LHCN-M2 (cell line): ENCODE measurements around the gene SYCE1. TPM values are rescaled to one million over a fixed set of nuclear protein-coding genes. Genes with fewer than 3 reads are reported as not detected.
A peak's percentile ranks its signal among the peaks of the same experiment; 100 is the strongest.
"Not testable (repeated sequence)": the region's sequence is repeated elsewhere in the genome, so short reads cannot be mapped to it uniquely, and the experiment has no call there.

Source experiments
- DNase-seq: peaks from one replicate; pipeline ENCODE4 v3.0.0-alpha.2; 2012; ENCODE audit warnings: low read depth
- polyA plus RNA-seq: library from polyadenylated mRNA; unstranded; fragments of >200 nt; gene quantifications from one replicate; pipeline ENCODE4 v1.2.1, GENCODE V29; 2012; ENCODE audit warnings: missing spikeins
- total RNA-seq: library from RNA; depleted of rRNA; stranded (reverse); fragments of >200 nt; gene quantifications from 2 replicates; pipeline ENCODE4 v1.2.3, GENCODE V29; 2014; rRNA removed

Gene SYCE1
- total RNA-seq: not detected in 2 replicates
- not detected for polyA plus RNA-seq

DNA sequence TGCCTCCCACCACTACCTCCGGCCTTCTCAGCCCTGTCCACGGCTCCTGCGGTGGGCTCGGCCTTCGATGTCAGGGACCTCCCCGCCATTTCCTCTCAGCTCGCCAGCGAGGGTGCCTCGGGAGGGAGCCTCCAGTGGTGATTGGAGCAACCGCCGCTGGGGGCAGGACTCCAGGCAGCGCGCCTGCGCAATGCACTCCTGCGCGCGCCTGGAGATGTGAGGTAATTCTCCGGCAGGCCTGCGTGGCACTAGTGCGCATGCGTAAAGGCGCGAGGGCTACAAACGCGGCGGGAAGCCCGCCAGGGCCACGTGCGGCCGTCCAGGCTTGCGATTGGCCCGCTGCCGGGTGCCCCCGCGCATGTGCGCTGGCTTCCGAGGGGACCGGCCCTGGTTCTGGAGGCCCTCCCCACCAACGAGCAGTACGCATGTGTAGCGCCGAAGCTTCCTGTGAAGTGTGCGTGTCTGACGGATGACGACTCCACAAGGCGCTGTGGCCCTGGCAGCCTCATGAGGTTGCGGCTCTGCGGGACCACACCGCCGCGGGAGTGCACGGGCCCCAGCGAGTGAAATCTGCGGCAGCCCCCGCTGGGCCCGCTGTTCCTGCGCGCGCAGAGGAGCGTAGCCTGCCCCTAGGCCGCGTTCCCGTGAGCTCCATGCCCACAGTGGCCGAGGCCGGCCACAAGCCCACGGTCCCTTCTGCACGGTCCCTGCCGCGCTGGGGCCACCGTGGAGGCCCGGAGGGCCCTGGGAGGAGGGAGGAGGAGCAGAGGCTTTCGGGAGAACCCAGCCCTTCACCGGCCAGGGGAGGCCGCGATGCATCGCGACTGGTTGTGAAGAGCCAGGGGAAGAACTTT, at the start of gene SYCE1:
Gene SYCE1 (minus strand): TSS at position 143 of the 854 bp plus-strand sequence. CDS start 54 bp downstream, at position 89.
- no peak for DNase-seq

DNA sequence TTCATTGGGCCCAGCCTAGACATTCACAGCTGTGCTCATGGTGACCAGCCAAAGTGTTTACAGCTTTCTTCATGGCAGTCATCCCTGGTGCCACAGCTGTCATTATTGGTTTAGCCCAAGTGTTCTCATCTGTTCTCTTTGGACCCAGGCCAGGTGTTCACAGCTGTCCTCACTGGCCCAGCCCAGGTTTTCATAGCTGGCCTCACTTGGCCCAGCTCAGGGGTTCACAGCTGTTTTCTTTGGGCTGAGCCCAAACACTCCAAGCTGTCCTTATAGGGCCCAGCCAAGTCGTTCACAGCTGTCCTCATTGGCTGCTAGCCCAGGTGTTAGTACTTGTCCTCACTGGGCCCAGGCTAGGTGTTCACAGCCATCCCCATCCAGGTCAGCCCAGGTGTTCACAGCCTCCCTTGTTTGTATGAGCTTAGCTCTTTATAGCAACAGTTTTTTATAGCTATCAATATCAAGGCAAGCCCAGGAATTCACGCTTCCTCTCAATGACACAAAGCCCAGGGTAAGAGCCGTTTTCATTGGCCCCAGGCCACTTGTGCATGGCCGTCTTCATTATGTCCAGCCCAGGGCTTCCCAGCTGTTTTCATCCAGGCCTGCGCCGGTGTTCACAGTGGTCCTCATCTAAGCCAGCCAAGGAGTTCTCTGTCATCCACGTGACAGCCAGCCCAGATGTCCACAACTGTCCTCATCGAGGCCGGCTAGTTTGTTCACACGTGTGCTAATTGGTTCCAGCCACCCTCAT, 49.6 kb upstream of the SYCE1 start:
- peak; percentile 81 for DNase-seq

- DNase-seq: no peak
Observed at GRCh38 chr10:133613699-133614098, 48.3 kb upstream of the SYCE1 start.

GRCh38 chr10:133611079-133611478, 45.7 kb upstream of the SYCE1 start:
- no peak for DNase-seq

DNA sequence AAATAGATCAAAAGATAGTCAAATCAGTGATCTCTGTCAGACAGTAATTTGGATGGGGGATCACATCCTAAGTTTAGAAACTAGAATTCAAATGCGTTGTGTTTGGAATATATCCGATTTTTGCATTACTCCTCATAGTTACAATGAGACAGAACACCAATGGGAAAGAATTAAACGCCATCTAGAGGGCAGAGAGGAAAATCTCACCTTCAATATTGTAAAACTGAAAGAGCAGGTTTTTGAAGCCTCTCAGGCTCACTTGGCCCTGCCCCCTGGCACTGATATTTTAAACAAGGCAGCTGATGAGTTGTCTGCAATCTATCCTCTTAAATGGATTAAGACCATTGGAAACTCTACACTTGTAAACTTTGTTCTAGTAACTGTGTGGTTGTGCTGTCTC, 43.5 kb upstream of the SYCE1 start:
- DNase-seq: peak; percentile 21

DNA sequence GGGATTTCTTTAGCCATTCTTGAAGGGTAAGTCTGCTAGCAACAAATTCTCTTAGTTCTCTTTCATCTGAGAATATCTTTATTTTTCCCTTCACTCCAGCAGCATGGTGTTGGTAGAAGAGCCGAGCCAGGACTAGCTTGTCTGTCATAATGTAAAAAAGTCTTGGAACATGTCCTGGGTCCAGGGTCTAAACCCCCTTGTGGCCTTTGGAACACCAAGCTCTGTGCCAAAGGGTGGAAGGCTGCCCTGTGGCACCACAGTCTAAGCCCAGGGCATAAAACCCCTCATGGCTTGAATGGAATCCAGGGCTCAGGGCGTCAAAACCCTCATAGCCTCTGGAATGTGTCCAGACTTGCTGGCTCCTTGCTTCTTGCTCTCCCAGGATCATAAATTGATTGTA, 38.1 kb upstream of the SYCE1 start:
- not testable (repeated sequence) for DNase-seq

DNA sequence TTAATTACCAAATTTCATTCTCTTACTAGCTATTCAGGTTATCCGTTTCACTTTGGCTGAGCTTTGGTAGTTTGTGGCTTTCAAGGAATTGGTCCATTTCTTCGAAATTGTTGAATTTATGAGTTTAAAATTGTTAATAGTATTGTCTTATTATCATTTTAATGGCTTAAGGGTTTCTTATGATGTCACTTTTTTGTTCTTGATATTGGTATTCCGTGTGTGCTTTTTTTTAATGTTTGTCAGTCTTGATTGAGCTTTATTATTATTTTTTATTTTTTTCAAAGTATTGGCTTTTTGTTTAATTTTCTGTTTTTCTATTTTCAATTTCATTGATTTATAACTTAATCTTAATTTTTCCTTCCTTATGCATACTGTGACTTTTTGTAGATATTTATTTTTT, 35.3 kb upstream of the SYCE1 start:
- no peak for DNase-seq

- not testable (repeated sequence) for DNase-seq
Observed at GRCh38 chr10:133599869-133600268, 34.5 kb upstream of the SYCE1 start.

DNA sequence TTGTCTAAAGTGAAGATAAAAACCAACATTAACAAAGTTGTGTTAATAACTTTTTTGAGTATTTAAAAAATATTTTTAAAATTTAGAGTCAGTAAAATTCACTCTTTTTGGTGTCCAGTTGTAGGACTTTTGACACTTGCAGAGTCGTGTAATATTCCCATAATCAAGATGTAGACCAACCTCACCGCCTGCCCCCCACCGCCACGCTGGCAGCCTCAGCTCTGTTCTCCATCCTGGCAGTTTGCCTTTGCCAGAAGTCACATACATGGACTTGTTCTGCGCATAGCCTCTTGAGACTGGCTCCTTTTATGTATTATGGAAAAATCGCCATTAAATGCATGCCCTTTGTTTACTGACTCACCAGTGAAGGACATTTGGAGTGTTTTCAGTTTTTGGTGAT, 27.3 kb upstream of the SYCE1 start:
- DNase-seq: no peak

GRCh38 chr10:133590970-133591359, 25.6 kb upstream of the SYCE1 start:
- DNase-seq: no peak

GRCh38 chr10:133590226-133590969, 25.0 kb upstream of the SYCE1 start:
- no peak for DNase-seq

DNA sequence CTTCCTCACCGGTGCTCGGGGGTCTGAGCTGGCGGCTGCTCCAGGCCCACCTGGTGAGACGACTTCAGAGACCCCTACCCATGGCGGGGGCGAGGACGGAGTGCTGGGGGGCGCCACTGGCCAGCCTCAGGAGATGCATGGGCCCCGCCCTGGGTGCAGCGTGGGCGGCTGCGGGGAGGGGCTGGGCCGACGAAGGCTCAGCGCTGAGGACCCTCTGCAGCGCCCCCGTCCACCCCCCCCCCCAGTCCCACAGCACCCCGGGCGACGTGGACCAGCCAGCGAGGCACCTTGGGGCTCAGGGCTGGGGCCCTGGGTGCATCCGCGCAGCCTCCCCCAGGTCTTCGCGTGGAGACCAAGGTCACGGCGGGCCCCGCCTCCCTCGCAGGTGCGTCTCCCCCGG, 11.7 kb upstream of the SYCE1 start:
- DNase-seq: not testable (repeated sequence)

- DNase-seq: peak; percentile 1
Observed at GRCh38 chr10:133573460-133573859, 8.1 kb upstream of the SYCE1 start.

DNA sequence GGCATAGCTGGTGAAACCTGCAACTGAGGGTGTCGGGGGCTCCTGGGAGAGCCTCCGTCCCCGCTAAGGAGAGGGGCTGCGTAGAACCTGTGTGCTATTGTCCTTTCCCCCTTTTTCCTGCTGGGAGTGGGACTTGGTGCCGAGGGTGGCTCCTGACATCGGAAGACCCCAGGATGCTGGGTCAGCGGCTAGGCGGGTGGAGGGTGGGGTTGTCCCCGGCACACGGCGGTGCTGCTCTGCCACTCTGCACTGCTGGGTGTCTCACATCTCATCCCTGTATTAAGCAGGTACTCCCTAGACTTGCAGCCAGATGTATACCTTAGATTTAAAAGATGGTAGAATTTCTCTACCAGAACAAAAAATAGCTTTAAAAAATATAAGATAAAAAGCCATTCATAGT, 6.7 kb upstream of the SYCE1 start:
- not testable (repeated sequence) for DNase-seq

DNA sequence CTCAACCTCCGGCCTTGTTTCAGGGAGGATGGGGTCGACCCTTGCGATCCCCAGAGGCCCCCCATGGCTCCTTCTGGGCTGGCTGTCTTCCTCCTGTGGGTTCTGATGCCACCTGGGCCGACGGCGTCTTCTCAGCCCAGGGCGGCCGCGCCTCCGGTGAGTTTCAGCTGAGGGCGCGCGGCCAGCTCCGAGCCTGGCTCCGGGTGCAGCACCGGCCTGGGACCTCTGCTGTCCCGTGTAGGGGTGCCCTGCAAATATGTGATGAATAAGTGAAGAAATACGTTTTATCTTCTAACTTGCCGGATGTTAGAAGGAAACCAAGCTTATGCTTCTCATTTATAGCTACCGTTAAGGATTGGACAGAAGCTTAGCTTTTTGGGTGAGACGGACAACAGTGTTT, 4.4 kb upstream of the SYCE1 start:
- not testable (repeated sequence) for DNase-seq

DNA sequence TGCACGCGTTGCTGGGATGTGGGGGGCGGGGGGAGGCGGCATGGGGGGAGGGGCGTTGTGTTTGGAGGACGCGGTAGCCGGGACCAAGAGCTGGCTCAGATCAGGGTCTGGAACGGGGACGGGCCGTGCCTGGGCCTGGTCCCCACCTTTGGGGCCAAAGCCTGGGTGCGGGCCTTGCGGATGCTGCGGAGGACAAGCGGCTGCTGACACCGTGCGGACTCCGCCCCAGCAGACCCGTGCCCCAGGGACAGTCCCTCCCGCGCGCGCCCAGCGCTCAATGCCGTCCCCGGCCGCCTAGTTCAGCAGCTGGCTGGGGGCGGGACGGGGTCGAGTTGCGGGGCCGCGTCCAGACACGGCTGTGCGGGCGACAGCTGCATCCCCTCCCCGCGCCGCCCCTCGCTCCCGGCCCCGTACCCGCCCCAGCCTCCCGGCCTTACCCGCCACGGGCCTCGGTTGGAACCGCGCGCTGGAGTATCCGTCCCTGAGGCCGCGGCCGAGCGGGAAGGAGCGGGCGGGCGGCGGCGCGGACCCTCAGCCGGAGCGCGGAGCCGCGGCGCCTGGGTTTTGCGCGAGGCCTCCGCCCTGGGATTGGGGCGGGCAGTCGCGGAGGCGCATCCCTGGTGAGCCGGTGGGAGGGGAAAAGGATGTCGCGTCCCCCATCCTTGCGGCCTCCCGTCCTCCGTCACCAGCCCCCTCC, 3.6 kb upstream of the SYCE1 start:
- not testable (repeated sequence) for DNase-seq

GRCh38 chr10:133568287-133568614, 2.9 kb upstream of the SYCE1 start:
- no peak for DNase-seq

- no peak for DNase-seq
Observed at GRCh38 chr10:133567609-133568286, 2.4 kb upstream of the SYCE1 start.

- no peak for DNase-seq
Observed at GRCh38 chr10:133567119-133567518, 1.7 kb upstream of the SYCE1 start.

DNA sequence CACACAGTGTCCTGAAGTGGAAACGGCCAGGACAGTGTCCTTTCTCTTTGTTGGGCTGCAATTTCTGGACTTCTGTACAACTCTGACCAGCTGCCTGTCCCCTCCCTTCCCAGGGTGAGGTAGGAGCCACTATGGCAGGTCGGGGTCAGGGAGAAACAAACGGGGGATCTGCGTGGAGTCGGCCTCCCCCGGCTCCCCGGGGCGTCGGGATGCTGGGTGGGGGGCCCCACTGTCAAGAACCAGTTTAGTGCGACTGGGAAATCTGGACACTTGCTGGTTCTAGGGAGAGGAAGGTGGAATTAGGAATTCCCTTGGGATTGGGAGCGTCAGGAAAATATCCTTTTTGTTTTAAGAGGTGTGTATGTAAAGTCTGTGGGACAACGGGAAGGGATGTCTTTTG, 567 bp downstream of the SYCE1 start:
- no peak for DNase-seq

DNA sequence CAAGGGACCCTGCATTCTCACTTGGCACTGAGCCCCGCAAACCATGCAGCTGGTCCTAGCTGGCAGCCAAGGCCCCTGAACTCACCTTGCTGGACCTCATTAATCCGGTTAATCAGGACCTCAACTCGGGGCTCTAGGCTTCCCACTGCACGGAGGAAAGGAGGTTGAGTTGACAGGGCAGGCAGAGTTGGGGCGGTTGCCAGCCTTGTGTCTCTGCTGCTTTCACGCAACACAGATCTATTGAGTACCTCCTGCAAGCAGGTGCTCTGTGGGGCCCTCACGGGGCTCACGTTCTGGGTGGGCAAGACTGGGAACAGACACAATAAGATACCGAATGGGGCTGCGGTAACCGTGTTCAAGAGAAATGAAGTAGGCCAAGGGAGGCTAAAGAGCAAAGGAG, 6.2 kb downstream of the SYCE1 start:
- DNase-seq: no peak
